NT2/D1 (cell line): ENCODE results near the gene TRDMT1.

Experiments used
- YY1 ChIP-seq: IDR thresholded peaks from 2 replicates; pipeline ENCODE4 v1.6.1; 2011; ENCODE audit not compliant: insufficient read length, insufficient read depth
- ZNF274 ChIP-seq: IDR thresholded peaks from 2 replicates; pipeline ENCODE4 v1.6.1; 2011; ENCODE audit warnings: mild to moderate bottlenecking, low read depth, low read length

DNA sequence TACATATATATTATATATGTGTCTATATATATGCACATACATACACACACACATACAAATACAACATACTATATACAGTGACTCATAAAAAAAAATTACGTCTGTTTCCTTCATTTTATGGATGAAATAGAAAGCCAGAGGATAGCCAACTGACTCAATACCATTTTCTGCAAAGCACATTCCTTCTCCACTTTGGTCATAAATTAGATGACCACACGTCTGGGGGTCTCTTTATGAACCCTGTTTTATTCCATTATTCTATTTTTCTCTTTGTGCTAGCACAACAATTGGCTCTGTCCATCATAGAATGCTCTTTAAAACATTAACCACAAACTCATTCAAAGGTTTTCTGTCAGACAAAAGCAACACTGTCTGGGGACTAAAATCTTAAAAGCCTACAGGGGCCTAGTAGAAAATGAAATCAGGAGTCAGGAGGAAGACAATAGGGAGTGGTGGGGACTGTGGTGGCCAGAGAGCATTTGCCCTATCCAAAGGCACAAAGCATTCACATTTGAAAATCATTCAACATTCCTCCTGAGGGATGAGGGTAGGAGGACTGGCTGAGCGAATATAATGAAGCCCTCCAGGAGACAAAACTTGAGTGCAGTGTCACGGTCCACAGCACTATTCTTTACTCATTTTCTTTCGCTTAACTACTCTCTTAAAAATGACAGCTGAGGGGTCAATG, 76.1 kb downstream of the TRDMT1 start:
- no peak for TF ChIP-seq YY1
- TF ChIP-seq ZNF274: no peak
